Measurements from ENCODE around the gene C3orf33. TPM values are rescaled to one million over a fixed set of nuclear protein-coding genes. Genes with fewer than 3 reads are reported as not detected.
A peak's percentile ranks its signal among the peaks of the same experiment; 100 is the strongest.

Gene C3orf33
- total and polyA plus RNA-seq, 3 donors from 2014 or later, result 3.5 to 11.9 (median 9.3) TPM

DNA sequence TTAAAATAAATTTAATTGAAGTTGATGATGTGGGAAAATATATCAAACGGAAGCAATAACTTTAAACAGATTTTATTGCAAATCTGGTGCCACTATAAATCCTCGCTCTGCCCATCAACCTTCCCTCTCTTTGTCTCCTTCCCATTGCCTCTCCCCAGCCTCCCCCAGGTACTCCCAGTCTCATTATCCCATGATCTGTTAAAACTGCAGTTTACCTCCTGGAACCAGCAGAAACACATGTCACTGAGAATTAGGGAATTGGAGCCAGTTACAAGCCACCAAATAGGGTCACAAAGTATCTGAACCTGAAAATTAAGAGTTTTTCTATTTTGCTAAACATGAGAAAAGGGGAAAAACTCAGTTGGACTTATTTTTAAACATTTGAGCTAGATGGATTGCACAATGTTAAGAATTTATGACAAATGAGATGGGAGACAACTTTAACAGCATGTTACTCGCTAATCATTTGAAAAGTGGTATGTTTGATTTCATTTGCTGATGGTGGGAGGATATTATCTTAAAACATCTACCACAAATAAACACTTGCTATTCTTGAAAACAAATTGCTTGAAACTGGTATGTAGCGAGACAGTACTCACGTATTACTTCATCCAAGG lies 63.6 kb downstream of the C3orf33 start:
- Histone ChIP-seq H3K27ac (no peak overlapping the region), H3K4me1 (no peaks in the 10 kb centered on the region), H3K36me3 (ENCODE audit: low read depth, missing control alignments) (no peaks in the 10 kb centered on the region), H3K27me3 (no peaks in the 10 kb centered on the region), H3K9me3 (no peaks in the 10 kb centered on the region), H3K4me3 (no peak overlapping the region)
- 71 to 87% methylated on average over 5 of the region's 5 CpGs for WGBS, 2 donors
- TF ChIP-seq POLR2A (IDR thresholded peaks at IDR 0.05), result no peak
- no peak for TF ChIP-seq CTCF (IDR thresholded peaks at IDR 0.05)
- no peak for DNase-seq
- intact Hi-C loops (cut with DNase I; ENCODE audit: low total_unique reads), result no loop called here

GRCh38 chr3:155741603-155742002 lies 64.5 kb downstream of the C3orf33 start:
- H3K4me1 ChIP-seq, result no peaks in the 10 kb centered on the region
- no peaks in the 10 kb centered on the region for H3K36me3 ChIP-seq (ENCODE audit: low read depth, missing control alignments)
- DNase-seq, result no peak
- TF ChIP-seq POLR2A (IDR thresholded peaks at IDR 0.05) (no peak), CTCF (IDR thresholded peaks at IDR 0.05) (no peak)
- no peaks in the 10 kb centered on the region for H3K27me3 ChIP-seq
- H3K4me3 ChIP-seq, result no peak overlapping the region
- H3K9me3 ChIP-seq, result no peaks in the 10 kb centered on the region
- intact Hi-C loops (cut with DNase I; ENCODE audit: low total_unique reads), result no loop called here
- H3K27ac ChIP-seq, result no peak overlapping the region

- DNase-seq, result no peak
- TF ChIP-seq POLR2A (IDR thresholded peaks at IDR 0.05), result no peak
- TF ChIP-seq CTCF (IDR thresholded peaks at IDR 0.05), result no peak
- Histone ChIP-seq H3K4me1 (no peaks in the 10 kb centered on the region), H3K27ac (no peak overlapping the region), H3K27me3 (no peaks in the 10 kb centered on the region), H3K4me3 (no peak overlapping the region), H3K36me3 (ENCODE audit: low read depth, missing control alignments) (no peaks in the 10 kb centered on the region), H3K9me3 (no peaks in the 10 kb centered on the region)
- intact Hi-C loops (cut with DNase I; ENCODE audit: low total_unique reads), result no loop called here
- 87 to 92% methylated on average over 3 of the region's 3 CpGs for WGBS, 2 donors
Observed at GRCh38 chr3:155741101-155741500, 65.0 kb downstream of the C3orf33 start.

GRCh38 chr3:155739154-155739553 lies 66.9 kb downstream of the C3orf33 start:
- H3K9me3 ChIP-seq, result no peaks in the 10 kb centered on the region
- H3K36me3 ChIP-seq (ENCODE audit: low read depth, missing control alignments), result no peaks in the 10 kb centered on the region
- no peaks in the 10 kb centered on the region for H3K4me1 ChIP-seq
- TF ChIP-seq POLR2A (IDR thresholded peaks at IDR 0.05), result no peak
- TF ChIP-seq CTCF (IDR thresholded peaks at IDR 0.05), result no peak
- no peak overlapping the region for H3K4me3 ChIP-seq
- 24 to 33% methylated on average over 5 of the region's 5 CpGs for WGBS, 2 donors
- H3K27me3 ChIP-seq, result no peaks in the 10 kb centered on the region
- intact Hi-C loops (cut with DNase I; ENCODE audit: low total_unique reads), result no loop called here
- DNase-seq, result no peak
- H3K27ac ChIP-seq, result no peak overlapping the region

- WGBS, 2 donors, result 45 to 73% methylated on average over 13 of the region's 13 CpGs
- Histone ChIP-seq H3K4me3 (peak overlapping the region in 1 of 2 donors; percentile 10), H3K36me3 (ENCODE audit: low read depth, missing control alignments) (no peaks in the 10 kb centered on the region), H3K4me1 (no peaks in the 10 kb centered on the region), H3K9me3 (no peaks in the 10 kb centered on the region), H3K27me3 (no peaks in the 10 kb centered on the region), H3K27ac (no peak overlapping the region)
- DNase-seq, result no peak
- intact Hi-C loops (cut with DNase I; ENCODE audit: low total_unique reads), result no loop called here
- TF ChIP-seq POLR2A (IDR thresholded peaks at IDR 0.05), result no peak
- TF ChIP-seq CTCF (IDR thresholded peaks at IDR 0.05), result no peak
Observed at GRCh38 chr3:155738580-155739076, 67.5 kb downstream of the C3orf33 start.

Measured in testis (tissue), 3 donors.